Heart left ventricle (tissue), 13 donors: ENCODE data around the gene CCDC27.
"Not testable (repeated sequence)": the region's sequence is repeated elsewhere in the genome, so short reads cannot be mapped to it uniquely, and the experiment has no call there.

ENCODE experiments used
- CTCF ChIP-seq, 12 donors: fragments of 200-600 bp; sonication (generic) in 4 of 12; IDR thresholded peaks; one replicate each; pipeline versions ENCODE4 v1.5.0 to v1.8.0; 2018 to 2022; ENCODE audit warnings: antibody characterized with exemption in 12 of 12, mild to moderate bottlenecking in 5 of 12
- POLR2A ChIP-seq, 2 donors: fragments of 450-650 bp; IDR thresholded peaks; one replicate each; pipeline ENCODE4 v1.6.1; 2017; ENCODE audit warnings: antibody characterized with exemption in 2 of 2, mild to moderate bottlenecking in 2 of 2, moderate library complexity in 2 of 2
- donor health status: ischemic (EF 13 %, LVEDD 7.1; RV severe dilation, severe dysfunction).
- donor health status: DM: no; HTN: yes; CAD: no.
- donor health status: DM: no; HTN: no; CAD: no.
- donor health status: ischemic (EF 25% LVEDD 6.9; RV normal size, moderate dysfunction).
- donor health status: ischemic (EF 25% LVEDD 5.7; RV mildly dilated, moderate dysfunction).
- donor health status: ischemic (EF 35%, LVEDD 5.7; RV mildly dilated, moderate dysfunction).
- donor health status: nonischemic (EF 11% LVEDD 7.7; RV severe dilation, severe dysfunction).
- donor health status: DM: yes; HTN: yes; CAD: no.
- donor health status: PGD.
- donor health status: ischemic (EF 29% LVEDD 5.4; RV normal size, mild dysfunction).
- donor health status: nonischemic (EF 23%, LVEDD 6.1; RV moderate dilation, normal function).

GRCh38 chr1:3804627-3804944, 52.3 kb downstream of the CCDC27 start:
- not testable (repeated sequence) for TF ChIP-seq POLR2A, CTCF (IDR thresholded peaks at IDR 0.05)
